Tibial nerve (tissue), 4 donors: ENCODE data around the gene HRCT1.

ENCODE experiments used
- EP300 ChIP-seq, 2 donors: sonication (generic); formaldehyde crosslinking; IDR thresholded peaks; one replicate each; pipeline ENCODE4 v1.6.1; 2017; ENCODE audit warnings: antibody characterized with exemption in 2 of 2, mild to moderate bottlenecking in 1 of 2
- POLR2A ChIP-seq, 2 donors: fragments of 450-650 bp; IDR thresholded peaks; one replicate each; pipeline ENCODE4 v1.6.1; 2017; ENCODE audit warnings: antibody characterized with exemption in 2 of 2, mild to moderate bottlenecking in 2 of 2, moderate library complexity in 2 of 2
- TF ChIP-seq, protein P1 (sequence below), 5 experiments: fragments of 200-600 bp in 3 of 5; fragments of 450-650 bp in 2 of 5; sonication (generic) in 3 of 5; IDR thresholded peaks; one replicate each; pipeline ENCODE4 v1.5.1; 2016 to 2019; ENCODE audit warnings: antibody characterized with exemption in 5 of 5, mild to moderate bottlenecking in 3 of 5, moderate library complexity in 2 of 5

DNA sequence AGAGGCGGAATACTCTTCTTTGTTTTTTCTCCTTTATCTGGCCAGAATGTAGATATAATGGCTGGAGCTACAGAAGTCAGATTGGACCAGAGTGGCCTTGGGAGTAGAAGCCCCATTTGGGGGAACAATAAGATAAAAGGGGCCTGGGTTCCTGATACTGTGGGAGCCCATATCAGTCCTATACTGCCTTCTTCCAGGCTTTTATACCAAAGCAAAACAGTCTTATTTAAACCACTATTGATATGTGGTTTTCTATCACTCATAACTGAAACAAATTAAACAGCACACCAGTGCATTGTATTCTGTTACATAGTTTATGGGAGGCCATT is 17.6 kb downstream of the HRCT1 start:
- no peak for TF ChIP-seq EP300 (IDR thresholded peaks at IDR 0.05)
- TF ChIP-seq, protein P1, sequence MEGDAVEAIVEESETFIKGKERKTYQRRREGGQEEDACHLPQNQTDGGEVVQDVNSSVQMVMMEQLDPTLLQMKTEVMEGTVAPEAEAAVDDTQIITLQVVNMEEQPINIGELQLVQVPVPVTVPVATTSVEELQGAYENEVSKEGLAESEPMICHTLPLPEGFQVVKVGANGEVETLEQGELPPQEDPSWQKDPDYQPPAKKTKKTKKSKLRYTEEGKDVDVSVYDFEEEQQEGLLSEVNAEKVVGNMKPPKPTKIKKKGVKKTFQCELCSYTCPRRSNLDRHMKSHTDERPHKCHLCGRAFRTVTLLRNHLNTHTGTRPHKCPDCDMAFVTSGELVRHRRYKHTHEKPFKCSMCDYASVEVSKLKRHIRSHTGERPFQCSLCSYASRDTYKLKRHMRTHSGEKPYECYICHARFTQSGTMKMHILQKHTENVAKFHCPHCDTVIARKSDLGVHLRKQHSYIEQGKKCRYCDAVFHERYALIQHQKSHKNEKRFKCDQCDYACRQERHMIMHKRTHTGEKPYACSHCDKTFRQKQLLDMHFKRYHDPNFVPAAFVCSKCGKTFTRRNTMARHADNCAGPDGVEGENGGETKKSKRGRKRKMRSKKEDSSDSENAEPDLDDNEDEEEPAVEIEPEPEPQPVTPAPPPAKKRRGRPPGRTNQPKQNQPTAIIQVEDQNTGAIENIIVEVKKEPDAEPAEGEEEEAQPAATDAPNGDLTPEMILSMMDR (IDR thresholded peaks at IDR 0.05), result no peak
- TF ChIP-seq POLR2A (IDR thresholded peaks at IDR 0.05), result no peak
